ENCODE data around the gene CDK8.

GRCh38 chr13:26221721-26222519 is 32.0 kb upstream of the CDK8 start, which contains the start of gene RNF6:
- TF ChIP-seq CTCF (IDR thresholded peaks at IDR 0.05; ENCODE audit: low read length) (no peak; the same call in 1 of the 2 replicates), EZH2 (IDR thresholded peaks at IDR 0.05; ENCODE audit: borderline replicate concordance, low read length) (no peak)
